Neuronal stem cell (in vitro differentiated cells): ENCODE results near the gene LYL1.

Experiments
- DNase-seq: peaks from one replicate; pipeline ENCODE4 v3.0.0-alpha.2; 2013; ENCODE audit warnings: low spot score
- H2AFZ ChIP-seq: one replicate; pipeline ENCODE4 v1.6.1; 2013; ENCODE audit warnings: mild to moderate bottlenecking, low read length, inconsistent platforms
- H2AK5ac ChIP-seq: 2 replicates; pipeline ENCODE4 v1.6.1; 2013; ENCODE audit warnings: low read depth, mild to moderate bottlenecking, inconsistent platforms, low read length, moderate library complexity, mixed read lengths
- H2BK120ac ChIP-seq: 2 replicates; pipeline ENCODE4 v1.6.1; 2013; ENCODE audit warnings: low read depth, mild to moderate bottlenecking, inconsistent platforms, low read length, moderate library complexity, mixed read lengths
- H2BK12ac ChIP-seq: one replicate; pipeline ENCODE4 v1.6.1; 2013; ENCODE audit warnings: low read length, inconsistent platforms
- H2BK15ac ChIP-seq: 2 replicates; pipeline ENCODE4 v1.6.1; 2013; ENCODE audit warnings: mild to moderate bottlenecking, low read length, inconsistent platforms, mixed read lengths
- H2BK5ac ChIP-seq: one replicate; pipeline ENCODE4 v1.6.1; 2013; ENCODE audit warnings: inconsistent platforms, mild to moderate bottlenecking, low read length, moderate library complexity
- H3K14ac ChIP-seq: one replicate; pipeline ENCODE4 v1.6.1; 2013; ENCODE audit warnings: low read length, inconsistent platforms
- H3K18ac ChIP-seq: 2 replicates; pipeline ENCODE4 v1.6.1; 2013; ENCODE audit warnings: low read length, inconsistent platforms
- H3K23ac ChIP-seq: 2 replicates; pipeline ENCODE4 v1.6.1; 2013; ENCODE audit warnings: low read depth, mild to moderate bottlenecking, mixed read lengths, low read length, inconsistent platforms; ENCODE audit not compliant: poor library complexity
- H3K27ac ChIP-seq: replicated peaks from 3 replicates; pipeline ENCODE4 v1.5.1; 2013; ENCODE audit warnings: low read length, inconsistent platforms
- H3K27me3 ChIP-seq, 3 experiments: 2 replicates each; pipeline ENCODE4 v1.6.1; 2013; ENCODE audit warnings: low read length in 3 of 3, mild to moderate bottlenecking in 2 of 3, inconsistent platforms in 1 of 3, low read depth in 1 of 3, mixed read lengths in 1 of 3, moderate library complexity in 1 of 3; ENCODE audit not compliant: control insufficient read depth in 3 of 3, insufficient read depth in 3 of 3
- H3K36me3 ChIP-seq, 2 donors: replicated peaks in 1 of 2; 2 replicates each; pipeline ENCODE4 v1.6.1; 2013; ENCODE audit warnings: low read length in 2 of 2; ENCODE audit not compliant: control insufficient read depth in 2 of 2, insufficient read depth in 2 of 2
- H3K4ac ChIP-seq: 2 replicates; pipeline ENCODE4 v1.6.1; 2013; ENCODE audit warnings: inconsistent platforms, mild to moderate bottlenecking, low read length, moderate library complexity
- H3K4me1 ChIP-seq, 2 donors: 1 replicate in 1 of 2; 2 replicates in 1 of 2; pipeline ENCODE4 v1.6.1; 2013; ENCODE audit warnings: low read length in 2 of 2, low read depth in 1 of 2; ENCODE audit not compliant: control insufficient read depth in 2 of 2, insufficient read depth in 1 of 2
- H3K4me2 ChIP-seq: one replicate; pipeline ENCODE4 v1.6.1; 2013; ENCODE audit warnings: mild to moderate bottlenecking, low read length, inconsistent platforms; ENCODE audit not compliant: insufficient read depth, poor library complexity, severe bottlenecking
- H3K4me3 ChIP-seq, 2 donors: 2 replicates each; pipeline ENCODE4 v1.5.1; 2013; ENCODE audit warnings: low read length in 2 of 2, mild to moderate bottlenecking in 2 of 2, inconsistent platforms in 1 of 2, moderate library complexity in 1 of 2
- H3K79me1 ChIP-seq: one replicate; pipeline ENCODE4 v1.6.1; 2013; ENCODE audit warnings: low read depth, mild to moderate bottlenecking, inconsistent platforms, low read length, moderate library complexity
- H3K9ac ChIP-seq: one replicate; pipeline ENCODE4 v1.6.1; 2013; ENCODE audit warnings: mild to moderate bottlenecking, low read depth, low read length, inconsistent platforms; ENCODE audit not compliant: poor library complexity
- H3K9me3 ChIP-seq, 2 donors: replicated peaks in 1 of 2; 2 replicates each; pipeline versions ENCODE3 to v1.6.1; 2013; ENCODE audit warnings: low read length in 2 of 2, mild to moderate bottlenecking in 2 of 2, inconsistent platforms in 1 of 2, low read depth in 1 of 2, mixed read lengths in 1 of 2, moderate library complexity in 1 of 2; ENCODE audit not compliant: control insufficient read depth in 2 of 2, insufficient read depth in 1 of 2
- H4K8ac ChIP-seq: one replicate; pipeline ENCODE4 v1.6.1; 2013; ENCODE audit warnings: low read depth, mild to moderate bottlenecking, inconsistent platforms, low read length, moderate library complexity
- H4K91ac ChIP-seq: one replicate; pipeline ENCODE4 v1.6.1; 2013; ENCODE audit warnings: low read length, low read depth, mild to moderate bottlenecking, inconsistent platforms; ENCODE audit not compliant: poor library complexity
- WGBS, 2 donors: extraction: QIAGEN DNeasy Blood & Tissue Kit; methylation state at CpG; one replicate each; pipeline ENCODE4 v1.1.7; 2013; ENCODE audit warnings: missing lambda C conversion rate in 2 of 2, mixed read lengths in 1 of 2; ENCODE audit not compliant: insufficient read length in 2 of 2, insufficient replicate concordance in 1 of 2; ENCODE audit errors: extremely low coverage in 2 of 2; 5-methylcytosine and 5-hydroxymethylcytosine counted together

LYL1 gene

GRCh38 chr19:13127811-13128575 is 25.3 kb upstream of the LYL1 start:
- no peak overlapping the region for H3K4me3 ChIP-seq
- no peak overlapping the region for H4K8ac ChIP-seq
- H3K27me3 ChIP-seq: no peaks in the 10 kb centered on the region
- no peak overlapping the region for H4K91ac ChIP-seq
- peaks cover 34% of the 10 kb centered on the region for H3K79me1 ChIP-seq
- H3K9ac ChIP-seq: no peak overlapping the region
- peaks cover 2% of the 10 kb centered on the region in 2 donors for H3K4me1 ChIP-seq
- no peak overlapping the region for H2AFZ ChIP-seq
- peaks cover 18 to 62% of the 10 kb centered on the region in 2 donors for H3K36me3 ChIP-seq
- no peak for DNase-seq
- H2BK5ac ChIP-seq: no peak overlapping the region
- H2BK120ac ChIP-seq: no peak overlapping the region
- H3K4me2 ChIP-seq: no peak overlapping the region
- H2AK5ac ChIP-seq: no peak overlapping the region
- H3K4ac ChIP-seq: no peak overlapping the region
- no peak overlapping the region for H3K27ac ChIP-seq
- no peak overlapping the region for H2BK15ac ChIP-seq
- H3K18ac ChIP-seq: no peak overlapping the region
- H2BK12ac ChIP-seq: no peak overlapping the region
- H3K14ac ChIP-seq: no peak overlapping the region
- no CpG with 5 or more reads among the region's 6 CpGs for WGBS, 2 donors
- no peaks in the 10 kb centered on the region for H3K9me3 ChIP-seq
- no peak overlapping the region for H3K23ac ChIP-seq

- Histone ChIP-seq H2BK5ac (no peak overlapping the region), H3K4me2 (no peak overlapping the region), H3K27me3 (no peaks in the 10 kb centered on the region), H3K18ac (no peak overlapping the region), H2BK120ac (no peak overlapping the region), H3K36me3 (peaks cover 14 to 60% of the 10 kb centered on the region in 2 donors), H3K9me3 (no peaks in the 10 kb centered on the region), H4K91ac (no peak overlapping the region), H3K14ac (no peak overlapping the region), H3K4me1 (peaks cover 2% of the 10 kb centered on the region in 2 donors), H2BK12ac (no peak overlapping the region), H2AK5ac (no peak overlapping the region), H3K4me3 (no peak overlapping the region), H4K8ac (no peak overlapping the region), H3K23ac (no peak overlapping the region), H3K9ac (no peak overlapping the region), H2BK15ac (no peak overlapping the region), H3K27ac (no peak overlapping the region), H2AFZ (no peak overlapping the region), H3K79me1 (peaks cover 37% of the 10 kb centered on the region), H3K4ac (no peak overlapping the region)
- no peak for DNase-seq
- WGBS, 2 donors: no CpG with 5 or more reads among the region's 9 CpGs
These were observed 24.4 kb upstream of the LYL1 start for GRCh38 chr19:13127051-13127450.

- Histone ChIP-seq H3K4me2 (no peak overlapping the region), H3K36me3 (peaks cover 26 to 68% of the 10 kb centered on the region in 2 donors), H4K8ac (peak overlapping the region; percentile 57), H3K4ac (peak overlapping the region; percentile 67), H3K4me3 (no peak overlapping the region), H3K9ac (no peak overlapping the region), H3K18ac (no peak overlapping the region), H3K4me1 (peaks cover 5 to 14% of the 10 kb centered on the region in 2 donors), H3K27ac (no peak overlapping the region), H4K91ac (no peak overlapping the region), H3K23ac (peak overlapping the region; percentile 34), H3K14ac (no peak overlapping the region), H3K9me3 (no peaks in the 10 kb centered on the region), H2BK5ac (peak overlapping the region; percentile 4), H2AK5ac (no peak overlapping the region), H2AFZ (no peak overlapping the region), H2BK15ac (no peak overlapping the region), H3K79me1 (peaks cover 36% of the 10 kb centered on the region), H2BK12ac (peak overlapping the region; percentile 4), H3K27me3 (no peaks in the 10 kb centered on the region), H2BK120ac (no peak overlapping the region)
- WGBS, 2 donors: no CpG with 5 or more reads among the region's 20 CpGs
- DNase-seq: no peak
These were observed 20.6 kb upstream of the LYL1 start for GRCh38 chr19:13122980-13123957.
